PC-9 (cell line): Measurements from ENCODE around the gene MRM2. TPM values are rescaled to one million over a fixed set of nuclear protein-coding genes. Genes with fewer than 3 reads are reported as not detected.

Source experiments
- BruUV-seq: library from RNA; stranded (reverse); fragments of 400-500 nt; replicated peaks from 2 replicates; lab custom pipeline; 2021; lab: Mats Ljungman, UMichigan
- CTCF ChIA-PET: fragments of 300-600 bp; sonication (Branson Sonifier 250); formaldehyde crosslinking; loops from one replicate; lab custom pipeline; 2022; ENCODE audit warnings: antibody characterized with exemption; lab: Charles Lee
- POLR2A ChIA-PET: fragments of 300-600 bp; sonication (Branson Sonifier 250); formaldehyde crosslinking; loops from one replicate; lab custom pipeline; 2022; ENCODE audit warnings: antibody characterized with exemption; ENCODE audit not compliant: unreplicated experiment; lab: Charles Lee
- DNase-seq, 2 experiments: peaks; one replicate each; pipeline versions ENCODE4 v3.0.0 to v3.0.0-alpha.2; 2015 to 2022; ENCODE audit warnings: mixed read lengths in 1 of 2
- H2AFZ ChIP-seq: fragments of 200-600 bp; sonication (generic); 2 replicates; pipeline ENCODE4 v1.8.1; 2017; ENCODE audit warnings: antibody characterized with exemption
- H3F3A ChIP-seq: fragments of 200-600 bp; sonication (generic); 2 replicates; pipeline ENCODE4 v1.8.1; 2017; ENCODE audit warnings: antibody characterized with exemption, mild to moderate bottlenecking, low read depth; ENCODE audit not compliant: insufficient read depth
- H3K27ac ChIP-seq: fragments of 200-600 bp; sonication (generic); 2 replicates; pipeline ENCODE4 v1.6.1; 2016; ENCODE audit warnings: mixed run types
- H3K27me3 ChIP-seq: fragments of 200-600 bp; sonication (generic); 2 replicates; pipeline ENCODE4 v1.6.1; 2016; ENCODE audit warnings: low read depth, mixed run types; ENCODE audit not compliant: insufficient read depth
- H3K36me3 ChIP-seq: fragments of 200-600 bp; sonication (generic); 2 replicates; pipeline ENCODE4 v1.6.1; 2016; ENCODE audit warnings: low read depth, mixed run types
- H3K4me1 ChIP-seq: fragments of 200-600 bp; sonication (generic); replicated peaks from 2 replicates; pipeline ENCODE4 v1.6.1; 2016; ENCODE audit warnings: mixed run types; ENCODE audit not compliant: insufficient read depth
- H3K4me2 ChIP-seq: fragments of 200-600 bp; sonication (generic); 2 replicates; pipeline ENCODE4 v1.6.1; 2017; ENCODE audit warnings: mixed run types
- H3K4me3 ChIP-seq: fragments of 200-600 bp; sonication (generic); 2 replicates; pipeline ENCODE4 v1.6.1; 2016; ENCODE audit warnings: mixed run types
- H3K79me2 ChIP-seq: fragments of 200-600 bp; sonication (generic); 2 replicates; pipeline ENCODE4 v1.6.1; 2017; ENCODE audit warnings: low read depth, mixed run types
- H3K9me2 ChIP-seq: fragments of 200-600 bp; sonication (generic); 2 replicates; pipeline ENCODE4 v1.8.1; 2017; ENCODE audit warnings: mild to moderate bottlenecking; ENCODE audit not compliant: insufficient read depth
- H3K9me3 ChIP-seq: fragments of 200-600 bp; sonication (generic); 2 replicates; pipeline ENCODE4 v1.8.1; 2016; ENCODE audit warnings: low read depth; ENCODE audit not compliant: insufficient read depth
- H4K20me1 ChIP-seq: fragments of 200-600 bp; sonication (generic); 2 replicates; pipeline ENCODE4 v1.8.1; 2017; ENCODE audit not compliant: insufficient read depth
- CTCF ChIP-seq: fragments of 200-600 bp; sonication (generic); conservative IDR thresholded peaks from 2 replicates; pipeline ENCODE4 v1.6.1; 2017; ENCODE audit warnings: mixed run types, antibody characterized with exemption, mild to moderate bottlenecking, moderate library complexity
- EZH2 ChIP-seq: fragments of 200-600 bp; sonication (generic); IDR thresholded peaks from 2 replicates; pipeline ENCODE4 v1.8.0; 2017; ENCODE audit warnings: antibody characterized with exemption, low read depth
- intact Hi-C: fragments of 100-400 bp; cut with micrococcal nuclease; formaldehyde crosslinking; loops from one replicate; pipeline ENCODE4 v1.10.0; 2022; ENCODE audit not compliant: unreplicated experiment
- total RNA-seq: library from RNA; stranded (reverse); gene quantifications from 2 replicates; pipeline ENCODE4 v1.2.3, GENCODE V29; 2021

MRM2 gene
- total RNA-seq, 1 experiment from 2014 or later = 36.8 TPM

- DNase-seq = no peak
- no peaks in the 10 kb centered on the region for H3K36me3 ChIP-seq
- no peaks in the 10 kb centered on the region for H3K27me3 ChIP-seq
- no peak overlapping the region for H3K4me3 ChIP-seq
- no peaks in the 10 kb centered on the region for H3K9me2 ChIP-seq
- no peak for TF ChIP-seq EZH2
- no peak for TF ChIP-seq CTCF
- ChIA-PET CTCF (interaction anchor here (1.0 kb wide), 1 partner anchor 14 kb away, joined by 4 read pairs; the partner anchor contains the start of genes MRM2 and NUDT1), POLR2A (no interaction called here)
- H4K20me1 ChIP-seq = no peaks in the 10 kb centered on the region
- peaks cover 44% of the 10 kb centered on the region for H3F3A ChIP-seq
- no peak overlapping the region for H2AFZ ChIP-seq
- peaks cover 61% of the 10 kb centered on the region for H3K4me1 ChIP-seq
- H3K9me3 ChIP-seq = no peaks in the 10 kb centered on the region
- intact Hi-C loops = no loop called here
- peak overlapping the region; percentile 54 for H3K4me2 ChIP-seq
- no TSS peak for BruUV-seq
- H3K27ac ChIP-seq = peak overlapping the region; percentile 61
- 0 out of 2 replicates have a peak, but pooled peaks cover 3% of the 10 kb centered on the region for H3K79me2 ChIP-seq
These were observed 14.5 kb upstream of the MRM2 start for GRCh38 chr7:2256306-2257045.

GRCh38 chr7:2255145-2256139 is 13.4 kb upstream of the MRM2 start:
- Histone ChIP-seq H3K27ac (peak overlapping the region; percentile 61), H4K20me1 (no peaks in the 10 kb centered on the region), H3K4me1 (peaks cover 51% of the 10 kb centered on the region), H3K4me2 (peak overlapping the region; percentile 54), H3K36me3 (no peaks in the 10 kb centered on the region), H3K27me3 (no peaks in the 10 kb centered on the region), H3F3A (peaks cover 35% of the 10 kb centered on the region), H3K9me2 (no peaks in the 10 kb centered on the region), H3K4me3 (0 out of 2 replicates have a peak overlapping the region, but pooled peaks have one; percentile 2), H3K79me2 (0 out of 2 replicates have a peak, but pooled peaks cover 3% of the 10 kb centered on the region), H3K9me3 (no peaks in the 10 kb centered on the region), H2AFZ (no peak overlapping the region)
- CTCF ChIA-PET = interaction anchor here (0.7 to 1.0 kb wide), 2 partner anchors 13 to 98 kb away, joined by 3 to 4 read pairs; partner anchors contain the start of genes MRM2 and NUDT1
- intact Hi-C loops = no loop called here
- DNase-seq = peak; percentile 91 to 96
- TF ChIP-seq EZH2 (no peak), CTCF (no peak; the same call in 1 of the 2 replicates)
- POLR2A ChIA-PET = interaction anchor here (0.5 kb wide), 1 partner anchor 11 kb away, joined by 4 read pairs; no protein-coding TSS in a partner anchor
- no TSS peak for BruUV-seq
